GM19397 (cell line): ENCODE data around the gene IPPK.

Experiments used
- ATAC-seq: cut with Tn5 transposase; IDR thresholded peaks from one replicate; pipeline ENCODE4 v1.9.1; 2021; ENCODE audit warnings: mild to moderate bottlenecking, moderate library complexity; ENCODE audit not compliant: unreplicated experiment

The IPPK gene

DNA sequence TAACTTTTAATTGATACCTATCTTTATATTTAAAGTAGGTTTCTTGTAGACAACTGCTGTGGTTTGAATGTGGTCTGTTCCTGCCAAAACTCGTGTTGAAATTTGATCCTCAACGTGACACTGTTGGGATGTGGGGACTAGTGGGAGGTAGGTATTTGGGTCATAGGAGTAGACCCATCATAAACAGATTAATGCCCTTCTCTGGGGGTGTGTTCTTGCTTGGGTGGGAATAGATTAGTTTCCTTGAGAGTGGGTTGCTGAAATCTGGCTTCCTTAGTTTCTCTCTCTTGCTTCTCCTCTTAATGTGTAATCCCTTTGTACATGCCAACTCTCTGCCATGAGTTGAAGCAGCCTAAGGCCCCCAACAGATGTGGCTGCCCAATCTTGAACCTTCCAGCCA, 34.6 kb upstream of the IPPK start:
- ATAC-seq = no peak

DNA sequence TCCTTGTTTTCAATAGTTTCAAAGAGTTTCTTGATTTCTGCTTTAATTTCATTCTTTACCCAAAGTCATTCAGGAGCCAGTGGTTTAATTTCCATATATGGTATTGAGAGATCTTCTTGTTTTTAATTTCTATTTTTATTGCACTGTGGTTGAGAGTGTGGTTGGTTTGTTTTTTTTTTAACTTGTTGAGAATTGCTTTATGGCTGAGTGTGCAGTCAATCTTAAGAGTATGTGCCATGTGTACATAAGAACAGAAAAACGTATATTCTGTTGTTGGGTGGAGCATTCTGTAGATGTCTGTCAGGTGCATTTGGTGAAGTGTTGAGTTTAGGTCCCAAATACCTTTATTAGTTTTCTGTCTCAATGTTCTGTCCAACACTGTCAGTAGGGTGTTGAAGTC, 26.7 kb upstream of the IPPK start:
- no peak for ATAC-seq

GRCh38 chr9:92686954-92687353, 17.0 kb upstream of the IPPK start:
- ATAC-seq = no peak

GRCh38 chr9:92685022-92685421, 15.1 kb upstream of the IPPK start:
- ATAC-seq = no peak

DNA sequence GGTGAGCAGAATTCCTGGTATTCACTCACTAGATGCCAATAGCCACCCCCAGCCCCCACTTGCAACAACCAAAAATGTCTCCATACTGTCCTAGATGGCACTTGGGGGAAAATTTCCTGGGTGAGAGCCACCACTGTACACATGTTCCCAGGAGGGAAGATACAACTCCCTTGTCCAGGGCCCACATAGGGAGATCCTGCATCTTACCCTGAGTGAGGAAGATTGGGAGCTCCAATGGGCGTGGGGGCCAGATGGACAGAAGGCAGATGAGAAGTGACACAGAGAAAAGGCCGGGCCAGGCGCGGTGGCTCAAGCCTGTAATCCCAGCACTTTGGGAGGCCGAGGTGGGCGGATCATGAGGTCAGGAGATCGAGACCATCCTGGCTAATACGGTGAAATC, 12.3 kb upstream of the IPPK start:
- no peak for ATAC-seq

DNA sequence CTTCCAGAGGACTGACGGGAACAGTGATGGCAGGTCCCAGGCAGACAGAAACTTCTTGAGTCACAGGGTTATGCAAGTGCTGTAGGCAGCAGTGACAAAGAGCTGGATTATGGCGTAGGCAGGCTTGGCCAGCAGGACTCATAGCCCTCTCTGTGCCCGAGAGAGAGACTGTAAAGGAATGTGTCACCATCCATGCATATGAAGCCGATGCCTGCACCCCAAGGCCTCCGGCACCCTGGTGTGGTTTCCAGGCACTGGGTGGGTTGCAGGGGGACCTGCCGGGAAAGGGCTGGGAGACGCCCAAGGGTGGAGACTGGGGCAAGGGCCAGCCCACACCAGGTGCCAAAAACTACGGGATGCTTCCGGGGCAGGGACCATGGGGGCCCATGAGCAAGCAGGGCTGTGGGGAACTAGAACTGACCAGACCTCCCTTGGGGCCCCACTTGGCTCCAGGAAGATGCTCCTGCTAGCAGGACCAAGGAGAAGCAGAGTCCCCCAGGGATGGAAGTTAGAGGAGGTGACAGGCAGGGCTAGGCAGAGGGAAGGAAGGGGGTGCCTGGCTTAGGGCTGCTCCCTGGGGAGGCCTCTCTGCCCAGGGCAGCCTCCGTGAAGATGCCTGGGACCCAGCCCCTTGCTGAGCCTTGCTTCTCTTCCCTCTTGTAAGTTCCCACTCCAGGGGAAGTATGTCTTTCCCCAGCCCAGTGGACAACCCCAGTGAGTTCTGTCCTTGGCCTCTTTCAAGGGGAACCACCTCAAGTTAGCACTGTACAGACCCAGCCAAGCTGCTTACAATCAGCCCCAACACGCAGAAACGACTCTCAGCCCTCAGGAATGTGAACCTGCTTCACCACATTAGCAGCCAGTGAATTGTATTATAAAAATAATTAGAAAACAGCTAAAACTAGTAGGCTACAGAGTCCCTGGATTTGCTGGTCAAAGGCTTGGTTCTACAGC, 10.5 kb upstream of the IPPK start:
- no peak for ATAC-seq

DNA sequence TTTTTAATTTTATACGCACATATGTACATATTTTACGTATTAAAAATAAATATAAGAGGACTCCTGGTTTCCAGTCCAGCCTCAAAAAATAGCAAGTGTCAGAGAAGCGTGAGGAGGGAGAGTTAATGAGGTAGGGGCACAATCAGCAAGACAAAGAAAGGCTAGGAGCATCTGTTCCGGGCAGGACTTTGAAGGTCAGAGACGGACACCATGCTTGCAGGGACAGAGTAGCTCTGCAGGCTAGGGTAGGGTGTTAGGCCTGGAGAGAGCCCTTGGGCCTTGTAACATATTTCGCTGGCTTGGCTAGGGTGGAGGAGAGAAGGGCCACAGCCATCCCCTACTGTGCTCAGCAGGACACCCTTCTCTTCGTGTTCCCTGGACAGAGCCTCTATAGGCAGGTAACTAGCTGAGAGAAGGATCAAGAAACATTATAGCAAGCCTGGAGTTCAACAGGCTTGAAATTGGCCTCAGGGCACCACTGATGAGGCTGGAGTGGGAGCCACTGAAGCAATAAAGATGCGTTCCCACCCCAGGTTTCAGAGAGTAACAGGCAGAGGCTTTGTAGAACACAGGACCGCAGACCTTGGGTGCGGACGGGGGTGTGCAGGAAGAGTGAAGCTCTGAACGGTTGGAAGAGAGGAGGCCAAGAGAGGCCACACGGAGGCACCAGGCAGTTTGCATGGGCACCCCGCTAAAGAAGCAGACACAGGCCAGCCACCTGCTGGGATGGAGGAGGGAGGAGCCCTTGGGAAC, 9.7 kb upstream of the IPPK start:
- ATAC-seq = no peak

DNA sequence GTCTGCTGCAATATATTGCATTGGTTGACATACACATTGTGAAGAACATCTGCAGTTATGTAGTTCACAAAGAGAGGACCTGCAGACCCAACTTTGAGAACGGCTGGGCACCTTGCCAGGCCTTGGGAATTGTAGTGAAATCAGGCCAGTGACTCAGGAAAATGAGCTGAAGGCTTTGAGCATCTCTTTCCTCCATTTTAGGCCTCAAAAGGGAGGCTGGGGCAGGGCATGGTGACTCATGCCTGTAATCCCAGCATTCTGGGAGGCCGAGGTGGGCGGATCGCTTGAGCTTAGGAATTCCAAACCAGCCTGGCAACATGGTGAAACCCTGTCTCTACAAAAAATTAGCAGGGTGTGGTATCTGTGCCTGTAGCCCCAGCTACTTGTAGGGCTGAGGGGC, 1.4 kb upstream of the IPPK start:
- no peak for ATAC-seq

DNA sequence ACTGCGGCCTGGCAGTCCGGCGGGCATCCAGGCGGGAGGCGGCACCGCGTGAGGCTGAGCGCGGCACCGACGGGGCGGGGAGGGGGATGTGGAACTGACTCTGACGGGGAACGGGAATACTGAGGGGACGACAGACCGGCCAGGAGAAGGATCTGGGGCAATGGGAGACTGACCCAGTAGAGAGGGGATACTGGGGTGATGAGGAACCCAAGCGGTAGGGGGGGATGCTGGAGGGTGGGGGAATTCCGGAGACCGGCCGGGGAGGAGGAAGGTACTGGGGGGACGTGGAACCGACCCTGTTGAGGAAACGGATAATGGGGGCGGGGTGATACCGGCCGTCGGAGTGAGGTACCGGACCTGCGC, 423 bp downstream of the IPPK start:
- no peak for ATAC-seq

DNA sequence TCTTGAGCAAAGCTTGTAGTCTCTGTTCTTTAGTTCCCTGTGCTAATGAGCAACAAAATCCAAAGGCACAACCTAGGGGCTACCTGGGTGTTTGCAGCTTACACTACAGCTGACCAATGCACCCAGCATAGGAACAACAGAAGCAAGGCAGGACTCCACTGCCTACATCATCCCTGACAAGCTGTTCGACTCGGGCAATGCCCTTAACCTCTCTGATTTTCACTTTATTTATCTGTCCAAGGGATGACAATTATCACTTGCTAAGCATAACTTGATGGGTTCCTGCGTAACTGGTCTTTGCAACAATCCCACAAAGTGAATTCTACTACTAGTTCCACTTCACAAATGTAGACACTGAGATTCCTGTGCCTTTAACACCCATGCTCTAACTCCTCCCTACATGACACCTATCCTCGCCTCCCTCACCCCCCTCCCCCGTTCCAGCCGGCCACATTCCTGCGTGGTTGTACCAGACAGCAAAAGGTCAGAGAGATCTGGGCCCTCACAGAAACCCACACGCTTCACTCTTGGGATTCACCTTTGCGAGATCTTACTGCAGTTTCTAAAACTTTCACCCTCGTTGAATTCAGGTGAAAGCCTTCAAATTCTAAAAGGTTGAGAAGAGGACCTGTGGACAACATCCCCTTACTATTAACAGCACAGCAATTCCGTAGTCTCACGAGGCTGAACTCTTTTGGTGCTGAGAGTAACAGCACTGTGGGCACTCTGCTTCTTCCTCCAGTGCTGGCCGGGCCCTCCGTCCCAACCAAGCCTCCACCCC, 995 bp downstream of the IPPK start:
- no peak for ATAC-seq

DNA sequence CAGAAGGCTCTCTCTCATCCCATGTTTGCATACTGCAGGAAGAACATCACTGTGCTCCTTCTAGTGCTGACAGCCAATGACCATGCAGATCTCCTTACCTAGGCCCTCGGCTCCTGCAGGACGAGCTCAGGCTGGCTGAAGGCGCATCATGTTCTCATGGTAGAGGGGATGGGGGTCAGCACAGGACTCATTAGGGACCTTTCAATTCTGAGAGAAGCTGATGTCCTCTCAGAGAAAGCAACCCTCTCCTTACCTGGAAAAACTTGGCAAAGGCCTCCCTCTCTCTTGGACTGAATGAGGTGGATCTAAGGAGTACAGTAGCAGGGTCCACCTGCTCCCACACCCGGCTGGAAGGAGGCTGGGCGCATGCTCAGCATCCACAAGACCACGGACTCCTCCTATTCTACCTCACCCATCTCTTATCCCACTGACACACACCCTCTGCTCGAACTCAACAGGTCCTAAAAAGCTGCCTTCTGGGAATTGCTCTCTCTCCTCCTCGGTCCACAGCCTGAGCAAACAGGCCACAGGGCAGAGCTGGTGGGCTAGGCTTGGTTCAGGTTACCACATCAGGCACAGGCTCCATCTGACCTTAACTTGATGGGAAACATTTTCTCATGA, 2.9 kb downstream of the IPPK start:
- ATAC-seq = no peak

- ATAC-seq = no peak
Observed at GRCh38 chr9:92666236-92666635, 3.7 kb downstream of the IPPK start.

GRCh38 chr9:92665836-92666235, 4.1 kb downstream of the IPPK start:
- no peak for ATAC-seq

DNA sequence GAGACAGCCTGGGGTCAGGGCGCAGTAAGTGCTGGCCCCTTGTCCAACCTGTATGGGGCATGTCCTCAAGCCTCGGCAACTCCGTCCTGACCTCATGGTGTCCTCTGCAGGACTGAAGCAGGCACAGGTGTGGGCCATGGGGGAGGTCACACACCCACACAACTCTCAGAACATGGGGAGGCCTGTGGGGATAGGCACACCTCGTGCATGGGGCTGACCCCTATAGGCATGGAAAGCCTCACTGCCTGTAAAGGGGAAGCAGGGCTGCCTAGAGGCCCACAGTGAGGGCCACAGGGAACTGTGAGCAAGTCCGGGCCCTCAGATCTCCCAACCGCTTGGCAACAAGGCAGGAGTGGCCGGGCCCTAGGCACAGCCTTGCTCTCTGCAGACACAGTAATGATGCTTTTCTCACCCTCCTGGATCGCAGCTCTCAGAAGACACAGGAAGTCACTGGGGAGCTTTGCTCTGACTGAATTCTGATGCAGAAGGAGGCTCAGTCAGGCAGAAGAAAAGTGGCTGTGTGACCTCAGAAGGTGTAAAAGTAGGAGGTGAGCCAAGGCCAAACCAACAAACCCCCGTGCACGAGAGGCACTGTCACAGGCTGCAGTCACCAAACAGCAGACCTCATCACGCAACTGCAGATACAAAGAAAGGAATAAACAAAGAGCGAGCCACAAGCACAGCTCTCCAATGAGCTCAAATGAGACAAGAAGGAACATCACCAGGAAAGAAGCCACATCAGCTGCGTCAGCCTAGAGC, 5.4 kb downstream of the IPPK start:
- no peak for ATAC-seq

DNA sequence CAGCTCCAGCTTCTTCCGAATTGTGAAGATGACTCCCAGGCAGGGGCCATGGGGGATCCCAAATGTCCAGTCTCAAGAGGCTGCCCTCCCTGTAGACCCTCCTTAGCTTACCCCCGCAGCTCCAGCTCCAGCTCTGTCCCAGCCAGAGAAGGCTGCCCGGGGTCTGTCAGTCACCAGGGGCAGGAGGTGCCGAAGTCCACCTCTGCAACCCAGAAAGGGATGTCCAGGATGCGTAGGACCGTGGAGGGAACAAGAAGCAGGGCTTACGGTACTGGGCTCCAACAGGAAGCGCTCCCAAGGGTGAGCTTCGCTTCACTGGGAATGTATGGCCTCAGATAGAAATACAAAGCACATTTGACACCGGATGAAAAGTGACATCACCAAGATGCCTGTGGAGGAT, 6.0 kb downstream of the IPPK start:
- no peak for ATAC-seq

- no peak for ATAC-seq
Observed at GRCh38 chr9:92663126-92663525, 6.8 kb downstream of the IPPK start.

DNA sequence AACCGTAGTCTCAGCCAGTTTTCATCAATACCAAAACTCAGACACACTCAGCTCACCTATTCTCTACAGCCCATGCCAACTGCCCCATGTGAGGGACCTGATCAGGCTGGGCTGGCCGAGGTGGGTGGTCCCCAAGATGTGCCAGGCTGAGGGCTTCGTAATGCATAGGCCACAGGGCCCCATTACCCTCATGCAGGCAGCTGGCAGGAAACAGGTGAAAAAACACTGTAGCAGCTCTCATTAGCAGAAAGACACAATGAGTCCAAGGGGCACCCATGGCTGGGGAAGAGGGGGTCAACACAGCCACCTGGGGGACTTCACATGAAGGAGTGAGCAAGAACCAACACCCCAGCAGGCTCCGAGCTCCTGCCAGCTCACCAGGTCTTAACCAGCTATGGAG, 8.2 kb downstream of the IPPK start:
- no peak for ATAC-seq

DNA sequence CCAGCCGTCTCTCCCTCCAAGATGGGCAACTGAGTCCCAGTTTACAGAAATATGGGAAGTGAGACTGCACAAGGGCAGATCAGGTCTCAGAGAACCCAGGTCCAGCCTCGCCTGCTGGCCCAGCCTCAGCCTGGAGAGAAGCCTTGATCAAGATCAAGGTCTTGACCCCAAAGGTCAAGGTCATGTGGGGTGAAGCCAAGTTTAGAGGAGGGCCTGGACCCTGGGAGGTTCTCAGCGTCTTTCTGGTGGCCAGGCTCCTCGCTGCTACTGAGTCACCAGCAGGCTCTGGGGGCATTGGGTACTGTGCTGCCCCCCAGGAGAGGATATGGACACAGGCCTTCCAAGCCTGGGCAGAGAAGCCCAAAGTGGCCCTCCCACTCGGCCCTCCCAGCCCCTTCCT, 8.8 kb downstream of the IPPK start:
- ATAC-seq = no peak

- no peak for ATAC-seq
Observed at GRCh38 chr9:92660266-92660665, 9.7 kb downstream of the IPPK start.

DNA sequence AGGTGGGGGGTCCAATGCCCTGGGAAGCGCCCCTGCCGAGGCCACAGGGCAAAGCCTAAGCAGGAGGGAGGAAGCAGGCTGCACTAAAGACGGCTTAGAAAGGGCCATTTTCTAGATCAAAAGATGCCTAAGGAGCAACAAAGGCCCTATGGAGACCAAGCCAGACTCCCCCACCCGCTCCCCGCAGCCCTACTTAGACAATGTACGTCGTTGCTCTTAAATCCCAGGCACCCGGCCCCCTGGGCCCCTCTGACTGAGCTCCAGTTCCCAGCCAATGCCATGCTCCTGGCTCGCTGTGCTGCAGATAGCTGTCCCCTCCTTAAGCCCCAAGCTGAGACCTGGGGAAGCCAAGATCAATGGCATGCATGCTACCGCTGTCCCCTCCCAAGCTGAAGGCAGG, 10.3 kb downstream of the IPPK start:
- ATAC-seq = no peak
